Neutrophil (primary cell): ENCODE results near the gene C1QTNF7.

Experiments used
- H3K27ac ChIP-seq: fragments of 200-600 bp; sonication (generic); 2 replicates; pipeline ENCODE4 v1.5.1; 2016; ENCODE audit warnings: mild to moderate bottlenecking, moderate library complexity
- H3K27me3 ChIP-seq: fragments of 200-600 bp; sonication (generic); 2 replicates; pipeline ENCODE4 v1.6.0; 2016; ENCODE audit warnings: mild to moderate bottlenecking
- H3K36me3 ChIP-seq: fragments of 200-600 bp; sonication (generic); 2 replicates; pipeline ENCODE4 v1.5.1; 2017
- H3K4me1 ChIP-seq, 2 experiments: fragments of 200-600 bp in 1 of 2; sonication (generic) in 1 of 2; 1 replicate in 1 of 2; 2 replicates in 1 of 2; pipeline versions ENCODE4 v1.5.1 to v1.6.1; 2013 to 2016; ENCODE audit warnings: low read depth in 1 of 2, low read length in 1 of 2, mild to moderate bottlenecking in 1 of 2, moderate library complexity in 1 of 2; ENCODE audit not compliant: control insufficient read depth in 1 of 2, insufficient read depth in 1 of 2
- H3K4me3 ChIP-seq, 2 experiments: fragments of 200-600 bp in 1 of 2; sonication (generic) in 1 of 2; 1 replicate in 1 of 2; 2 replicates in 1 of 2; pipeline ENCODE4 v1.5.1; 2013 to 2016; ENCODE audit warnings: low read depth in 1 of 2, low read length in 1 of 2, mild to moderate bottlenecking in 1 of 2, moderate library complexity in 1 of 2
- H3K9me3 ChIP-seq: fragments of 200-600 bp; sonication (generic); 2 replicates; pipeline ENCODE4 v1.5.1; 2016
- CTCF ChIP-seq: fragments of 200-600 bp; sonication (generic); IDR thresholded peaks from 2 replicates; pipeline ENCODE4 v1.5.1; 2016; ENCODE audit warnings: antibody characterized with exemption

Gene C1QTNF7

GRCh38 chr4:15402146-15402545 is 25.7 kb upstream of the C1QTNF7 start:
- Histone ChIP-seq H3K4me1 (peaks cover 42 to 43% of the 10 kb centered on the region in 2 experiments), H3K36me3 (no peaks in the 10 kb centered on the region), H3K9me3 (no peaks in the 10 kb centered on the region), H3K27me3 (no peaks in the 10 kb centered on the region), H3K4me3 (no peak overlapping the region), H3K27ac (peak overlapping the region; percentile 64)
- no peak for TF ChIP-seq CTCF

DNA sequence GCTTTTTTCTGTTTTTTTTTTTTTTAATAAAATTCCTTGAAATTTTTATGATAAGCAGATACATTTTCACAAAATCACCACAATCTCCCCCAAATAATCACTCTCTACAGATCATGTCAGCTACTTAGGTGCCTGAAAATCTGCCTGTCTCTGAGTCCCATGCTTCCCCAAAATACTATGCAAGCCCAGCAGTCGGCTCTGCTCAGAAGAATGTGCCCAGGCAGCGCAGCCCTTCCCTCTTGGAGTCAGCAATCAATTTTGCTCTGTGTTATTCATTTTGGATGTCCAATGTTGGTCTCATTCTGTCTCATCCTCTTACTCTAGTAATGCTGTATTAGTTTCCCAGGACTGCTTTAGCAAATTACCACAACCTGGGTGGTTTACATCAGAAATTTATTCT is 24.9 kb upstream of the C1QTNF7 start:
- H3K4me3 ChIP-seq: no peak overlapping the region
- H3K4me1 ChIP-seq: peaks cover 42 to 43% of the 10 kb centered on the region in 2 experiments
- no peaks in the 10 kb centered on the region for H3K9me3 ChIP-seq
- H3K27ac ChIP-seq: peak overlapping the region; percentile 13
- no peaks in the 10 kb centered on the region for H3K27me3 ChIP-seq
- no peaks in the 10 kb centered on the region for H3K36me3 ChIP-seq
- TF ChIP-seq CTCF: no peak

- Histone ChIP-seq H3K4me1 (peaks cover 42 to 45% of the 10 kb centered on the region in 2 experiments), H3K27me3 (no peaks in the 10 kb centered on the region), H3K36me3 (no peaks in the 10 kb centered on the region), H3K4me3 (no peak overlapping the region), H3K27ac (no peak overlapping the region), H3K9me3 (no peaks in the 10 kb centered on the region)
- TF ChIP-seq CTCF: no peak
Measured at GRCh38 chr4:15405018-15405417, 22.8 kb upstream of the C1QTNF7 start.

DNA sequence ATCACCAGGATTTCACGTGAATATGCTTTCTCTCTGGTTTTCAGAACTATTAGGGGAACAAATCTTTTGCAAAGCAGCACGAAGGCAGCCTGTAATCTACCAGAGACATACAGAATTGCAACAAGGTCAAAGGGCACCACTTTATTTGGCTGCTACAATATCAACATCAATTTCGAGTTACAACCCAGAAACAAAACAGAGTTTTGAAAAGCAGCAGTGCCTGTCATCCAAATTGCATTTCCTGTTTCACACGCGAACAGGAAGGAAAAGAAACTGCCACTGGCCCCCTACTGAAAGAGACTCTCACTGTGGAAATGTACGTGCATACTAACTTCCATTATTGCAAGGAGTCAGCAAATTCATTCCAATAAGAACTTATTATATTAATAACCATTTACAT is 17.1 kb upstream of the C1QTNF7 start:
- H3K9me3 ChIP-seq: no peaks in the 10 kb centered on the region
- H3K4me3 ChIP-seq: peak overlapping the region; percentile 37 to 38
- TF ChIP-seq CTCF: no peak
- H3K27me3 ChIP-seq: no peaks in the 10 kb centered on the region
- peak overlapping the region; percentile 83 for H3K27ac ChIP-seq
- peaks cover 58 to 63% of the 10 kb centered on the region in 2 experiments for H3K4me1 ChIP-seq
- H3K36me3 ChIP-seq: no peaks in the 10 kb centered on the region

DNA sequence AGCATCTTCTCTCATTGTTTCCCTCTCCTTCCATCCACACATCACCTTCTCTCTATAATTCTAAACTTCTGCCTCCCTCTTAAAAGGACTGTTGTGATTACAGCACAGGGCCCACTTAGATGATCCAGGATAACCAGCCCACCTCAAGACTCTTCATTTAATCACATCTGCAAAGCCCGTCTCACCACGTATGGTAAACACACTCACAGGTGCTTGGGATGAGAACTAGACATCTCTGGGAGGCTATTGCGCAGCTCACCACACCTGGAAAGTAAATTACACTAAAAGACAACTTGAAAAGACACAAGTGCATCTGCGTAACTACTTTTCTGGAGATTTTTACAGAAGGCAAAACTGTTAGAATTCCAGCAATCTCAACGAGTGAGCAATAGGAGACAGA is 15.4 kb upstream of the C1QTNF7 start:
- H3K4me3 ChIP-seq: no peak overlapping the region
- H3K9me3 ChIP-seq: no peaks in the 10 kb centered on the region
- no peak for TF ChIP-seq CTCF
- peak overlapping the region; percentile 22 for H3K27ac ChIP-seq
- peaks cover 60 to 67% of the 10 kb centered on the region in 2 experiments for H3K4me1 ChIP-seq
- no peaks in the 10 kb centered on the region for H3K36me3 ChIP-seq
- no peaks in the 10 kb centered on the region for H3K27me3 ChIP-seq
